ENCODE data around the gene FARP2. TPM values are rescaled to one million over a fixed set of nuclear protein-coding genes. Genes with fewer than 3 reads are reported as not detected.

The FARP2 gene
- total RNA-seq, 1 donor from 2014 or later: 63.6 TPM

GRCh38 chr2:241489733-241490680 is 133.9 kb downstream of the FARP2 start:
- no peak for DNase-seq (ENCODE audit: low spot score, unreplicated experiment)
- TF ChIP-seq, protein P1, sequence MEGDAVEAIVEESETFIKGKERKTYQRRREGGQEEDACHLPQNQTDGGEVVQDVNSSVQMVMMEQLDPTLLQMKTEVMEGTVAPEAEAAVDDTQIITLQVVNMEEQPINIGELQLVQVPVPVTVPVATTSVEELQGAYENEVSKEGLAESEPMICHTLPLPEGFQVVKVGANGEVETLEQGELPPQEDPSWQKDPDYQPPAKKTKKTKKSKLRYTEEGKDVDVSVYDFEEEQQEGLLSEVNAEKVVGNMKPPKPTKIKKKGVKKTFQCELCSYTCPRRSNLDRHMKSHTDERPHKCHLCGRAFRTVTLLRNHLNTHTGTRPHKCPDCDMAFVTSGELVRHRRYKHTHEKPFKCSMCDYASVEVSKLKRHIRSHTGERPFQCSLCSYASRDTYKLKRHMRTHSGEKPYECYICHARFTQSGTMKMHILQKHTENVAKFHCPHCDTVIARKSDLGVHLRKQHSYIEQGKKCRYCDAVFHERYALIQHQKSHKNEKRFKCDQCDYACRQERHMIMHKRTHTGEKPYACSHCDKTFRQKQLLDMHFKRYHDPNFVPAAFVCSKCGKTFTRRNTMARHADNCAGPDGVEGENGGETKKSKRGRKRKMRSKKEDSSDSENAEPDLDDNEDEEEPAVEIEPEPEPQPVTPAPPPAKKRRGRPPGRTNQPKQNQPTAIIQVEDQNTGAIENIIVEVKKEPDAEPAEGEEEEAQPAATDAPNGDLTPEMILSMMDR (IDR thresholded peaks at IDR 0.05; ENCODE audit: unreplicated experiment): no peak
- Mint-ChIP-seq H3K4me3 (ENCODE audit: low read depth) (no peak overlapping the region), H3K27me3 (no peaks in the 10 kb centered on the region), H3K36me3 (ENCODE audit: insufficient read depth) (peaks cover 10% of the 10 kb centered on the region), H3K9me3 (ENCODE audit: low read depth) (no peaks in the 10 kb centered on the region), H3K27ac (peak overlapping the region; percentile 91), H3K4me1 (ENCODE audit: low read depth) (no peaks in the 10 kb centered on the region)

DNA sequence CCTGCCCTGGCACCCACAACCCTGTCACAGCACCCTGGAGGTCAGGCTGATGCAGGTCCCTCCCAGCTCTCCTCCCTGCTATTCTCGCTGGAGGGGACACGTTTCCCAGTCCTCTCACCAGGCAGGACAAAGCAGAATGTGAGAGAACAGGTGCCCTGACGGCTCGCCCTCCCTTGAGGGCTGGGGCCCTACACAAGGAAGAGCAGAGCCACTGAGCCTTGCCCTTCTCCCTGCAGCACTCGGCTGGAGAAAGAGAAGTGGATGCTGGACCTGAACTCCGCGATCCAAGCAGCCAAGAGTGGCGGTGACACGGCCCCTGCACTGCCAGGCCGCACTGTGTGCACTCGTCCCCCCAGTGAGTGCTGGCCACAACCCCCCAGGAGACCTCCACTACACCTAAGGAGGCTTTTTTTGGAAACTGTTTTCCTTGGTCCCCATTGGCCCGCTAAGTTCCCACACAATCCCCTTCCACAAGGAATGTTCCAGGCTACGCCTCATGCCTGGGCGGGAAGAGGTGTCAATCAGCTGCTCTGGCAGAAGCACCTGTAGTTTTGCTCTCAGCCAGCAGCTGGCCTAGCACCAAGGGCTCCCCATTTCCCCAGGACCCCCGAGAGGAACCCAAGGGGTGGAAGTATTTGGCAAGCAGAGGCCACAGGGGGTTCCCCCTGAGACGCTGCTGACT is 134.9 kb downstream of the FARP2 start:
- Mint-ChIP-seq H3K27ac (no peak overlapping the region), H3K27me3 (no peaks in the 10 kb centered on the region), H3K4me1 (ENCODE audit: low read depth) (no peaks in the 10 kb centered on the region), H3K9me3 (ENCODE audit: low read depth) (no peaks in the 10 kb centered on the region), H3K4me3 (ENCODE audit: low read depth) (no peak overlapping the region), H3K36me3 (ENCODE audit: insufficient read depth) (peaks cover 10% of the 10 kb centered on the region)
- TF ChIP-seq, protein P1 (IDR thresholded peaks at IDR 0.05; ENCODE audit: unreplicated experiment): no peak
- no peak for DNase-seq (ENCODE audit: low spot score, unreplicated experiment)

DNA sequence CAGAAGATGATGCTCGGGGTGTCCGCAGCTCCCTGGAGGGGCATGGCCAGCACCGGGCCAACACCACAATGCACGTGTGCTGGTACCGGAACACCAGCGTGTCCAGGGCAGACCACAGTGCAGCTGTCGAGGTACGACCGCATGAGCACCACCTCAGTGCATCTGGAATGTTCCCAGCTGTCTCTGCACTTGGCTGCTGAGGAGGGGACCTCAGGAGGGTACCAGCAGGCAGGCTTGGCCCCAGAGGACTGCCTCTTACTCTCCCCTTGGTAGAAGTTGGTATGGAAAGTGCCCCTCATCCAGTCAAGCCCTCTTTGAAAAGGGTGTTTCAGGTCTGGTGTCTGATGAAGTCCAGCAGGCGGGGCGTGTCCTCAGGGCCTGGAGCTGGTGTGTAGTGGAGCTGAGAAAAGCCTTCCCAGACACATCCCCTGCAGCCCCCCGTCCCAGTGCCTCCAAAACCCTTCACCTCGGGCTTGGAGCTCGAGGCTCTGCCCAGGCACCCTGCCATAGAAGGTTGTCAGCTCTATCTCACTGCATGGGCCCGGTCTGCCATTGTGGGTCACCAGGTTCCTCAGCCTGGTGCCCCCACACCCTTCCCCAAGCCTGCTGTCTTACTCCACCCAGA is 135.6 kb downstream of the FARP2 start:
- peak overlapping the region; percentile 88 for H3K27ac Mint-ChIP-seq
- H3K27me3 Mint-ChIP-seq: no peaks in the 10 kb centered on the region
- TF ChIP-seq, protein P1 (IDR thresholded peaks at IDR 0.05; ENCODE audit: unreplicated experiment): no peak
- no peaks in the 10 kb centered on the region for H3K4me1 Mint-ChIP-seq (ENCODE audit: low read depth)
- H3K4me3 Mint-ChIP-seq (ENCODE audit: low read depth): no peak overlapping the region
- H3K9me3 Mint-ChIP-seq (ENCODE audit: low read depth): no peaks in the 10 kb centered on the region
- peaks cover 8% of the 10 kb centered on the region for H3K36me3 Mint-ChIP-seq (ENCODE audit: insufficient read depth)
- no peak for DNase-seq (ENCODE audit: low spot score, unreplicated experiment)

DNA sequence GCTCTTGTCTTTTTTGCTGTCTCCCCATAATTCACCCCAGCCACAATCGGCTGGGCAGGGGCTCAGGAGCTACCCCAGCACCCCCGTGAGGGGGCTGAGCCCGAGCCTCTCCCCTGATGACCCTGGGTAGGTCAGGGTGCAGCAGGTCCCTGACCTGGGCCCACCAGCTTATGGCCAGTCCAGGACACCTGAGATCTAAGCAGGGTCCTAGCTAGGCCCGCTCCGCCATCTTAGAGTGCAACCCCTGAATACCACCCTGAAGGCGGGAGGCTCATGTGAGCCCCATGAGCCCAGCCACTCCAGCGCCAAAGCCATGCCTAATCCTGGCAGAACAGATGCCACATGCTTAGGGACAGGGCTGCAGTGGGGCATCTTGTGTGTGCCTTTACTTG is 136.1 kb downstream of the FARP2 start:
- peak overlapping the region; percentile 88 for H3K27ac Mint-ChIP-seq
- TF ChIP-seq, protein P1 (IDR thresholded peaks at IDR 0.05; ENCODE audit: unreplicated experiment): no peak
- no peaks in the 10 kb centered on the region for H3K4me1 Mint-ChIP-seq (ENCODE audit: low read depth)
- H3K27me3 Mint-ChIP-seq: no peaks in the 10 kb centered on the region
- H3K4me3 Mint-ChIP-seq (ENCODE audit: low read depth): no peak overlapping the region
- H3K9me3 Mint-ChIP-seq (ENCODE audit: low read depth): no peaks in the 10 kb centered on the region
- no peak for DNase-seq (ENCODE audit: low spot score, unreplicated experiment)
- H3K36me3 Mint-ChIP-seq (ENCODE audit: insufficient read depth): peaks cover 6% of the 10 kb centered on the region

DNA sequence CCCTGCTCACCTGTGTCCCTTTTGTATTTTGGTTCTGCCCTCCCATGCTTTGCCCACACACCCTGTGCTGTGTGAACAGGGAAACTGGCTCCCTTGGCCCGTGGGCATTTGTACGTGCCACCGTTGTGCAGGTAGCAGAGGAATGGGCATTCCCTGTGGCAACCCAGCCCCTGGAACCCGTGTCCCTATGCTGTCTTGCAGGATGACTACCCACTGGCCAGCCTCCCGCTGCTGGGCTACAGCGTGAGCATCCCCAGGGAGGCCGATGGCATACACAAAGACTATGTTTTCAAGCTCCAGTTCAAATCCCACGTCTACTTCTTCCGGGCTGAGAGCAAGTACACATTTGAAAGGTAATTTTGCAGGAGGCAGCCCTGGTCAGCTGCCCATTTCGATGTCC is 137.0 kb downstream of the FARP2 start:
- Mint-ChIP-seq H3K27me3 (no peaks in the 10 kb centered on the region), H3K27ac (no peak overlapping the region), H3K4me1 (ENCODE audit: low read depth) (no peaks in the 10 kb centered on the region), H3K36me3 (ENCODE audit: insufficient read depth) (peaks cover 6% of the 10 kb centered on the region), H3K4me3 (ENCODE audit: low read depth) (no peak overlapping the region), H3K9me3 (ENCODE audit: low read depth) (no peaks in the 10 kb centered on the region)
- TF ChIP-seq, protein P1 (IDR thresholded peaks at IDR 0.05; ENCODE audit: unreplicated experiment): no peak
- DNase-seq (ENCODE audit: low spot score, unreplicated experiment): no peak
